Tibial nerve (tissue), 4 donors: Measurements from ENCODE around the gene VN1R5.

Experiments
- CTCF ChIP-seq, 5 experiments: fragments of 200-600 bp in 3 of 5; fragments of 450-650 bp in 2 of 5; sonication (generic) in 3 of 5; IDR thresholded peaks; one replicate each; pipeline ENCODE4 v1.5.1; 2016 to 2019; ENCODE audit warnings: antibody characterized with exemption in 5 of 5, mild to moderate bottlenecking in 3 of 5, moderate library complexity in 2 of 5
- EP300 ChIP-seq, 2 donors: sonication (generic); formaldehyde crosslinking; IDR thresholded peaks; one replicate each; pipeline ENCODE4 v1.6.1; 2017; ENCODE audit warnings: antibody characterized with exemption in 2 of 2, mild to moderate bottlenecking in 1 of 2

GRCh38 chr1:247222840-247223239, 33.0 kb upstream of the VN1R5 start:
- TF ChIP-seq CTCF (IDR thresholded peaks at IDR 0.05) (no peak), EP300 (IDR thresholded peaks at IDR 0.05) (no peak)
